ENCODE results near the gene CDK19.

The CDK19 gene

DNA sequence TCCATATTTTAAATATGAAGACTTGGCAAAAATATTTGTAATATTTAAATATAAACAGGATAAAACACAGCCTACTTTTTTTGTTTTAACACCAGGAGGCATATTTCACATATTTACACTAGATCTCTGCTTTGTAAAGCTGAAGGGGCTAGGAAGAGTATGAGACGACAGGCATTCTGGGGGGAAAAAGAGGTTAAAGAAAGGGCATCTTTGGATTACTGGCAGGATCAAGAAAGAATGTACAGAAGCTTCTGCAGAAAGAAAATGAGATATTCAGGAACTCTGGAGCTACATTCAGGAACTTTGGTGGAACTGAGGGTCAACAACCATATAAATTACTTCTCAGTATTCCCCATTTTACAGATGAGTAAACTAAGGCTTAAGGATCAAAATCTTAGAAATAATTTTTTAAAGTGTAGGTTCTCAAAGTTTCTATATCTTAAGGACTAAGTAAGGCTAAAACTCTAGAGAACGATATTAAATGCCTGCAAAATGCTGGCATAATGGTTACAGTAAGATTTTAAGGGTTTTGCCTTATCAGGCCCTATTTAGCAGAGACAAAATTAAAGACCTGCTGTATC is 156.5 kb downstream of the CDK19 start:
- DNase-seq (ENCODE audit: low read depth), result no peak

- no peak for DNase-seq (ENCODE audit: low read depth)
These were observed 158.8 kb downstream of the CDK19 start for GRCh38 chr6:110656492-110656891.

GRCh38 chr6:110655821-110656220 is 159.4 kb downstream of the CDK19 start:
- no peak for DNase-seq (ENCODE audit: low read depth)

- DNase-seq (ENCODE audit: low read depth), result no peak
These were observed 161.0 kb downstream of the CDK19 start for GRCh38 chr6:110654096-110654820.

- DNase-seq (ENCODE audit: low read depth), result no peak
These were observed 161.9 kb downstream of the CDK19 start for GRCh38 chr6:110653381-110653780.

- DNase-seq (ENCODE audit: low read depth), result no peak
These were observed 162.7 kb downstream of the CDK19 start for GRCh38 chr6:110652520-110652919.

GRCh38 chr6:110650755-110651154 is 164.5 kb downstream of the CDK19 start:
- DNase-seq (ENCODE audit: low read depth), result no peak

DNA sequence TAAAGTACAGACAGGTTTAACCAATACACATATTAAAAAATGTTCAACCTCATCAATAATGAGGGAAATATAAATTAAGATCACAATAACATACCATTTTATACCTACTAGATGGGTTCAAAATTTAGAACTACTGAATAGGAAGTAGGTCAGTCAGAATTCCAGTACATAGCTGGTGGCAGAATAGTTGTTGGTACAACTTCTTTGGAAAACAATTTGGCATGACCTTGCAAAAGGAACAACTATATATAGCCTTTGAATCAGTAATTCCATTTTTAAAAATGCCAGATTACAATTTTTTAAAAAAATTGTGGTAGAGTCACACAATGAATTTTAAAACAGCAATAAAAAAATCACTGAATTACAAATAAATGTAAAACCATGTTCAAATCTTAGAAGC is 165.6 kb downstream of the CDK19 start:
- DNase-seq (ENCODE audit: low read depth), result no peak

DNA sequence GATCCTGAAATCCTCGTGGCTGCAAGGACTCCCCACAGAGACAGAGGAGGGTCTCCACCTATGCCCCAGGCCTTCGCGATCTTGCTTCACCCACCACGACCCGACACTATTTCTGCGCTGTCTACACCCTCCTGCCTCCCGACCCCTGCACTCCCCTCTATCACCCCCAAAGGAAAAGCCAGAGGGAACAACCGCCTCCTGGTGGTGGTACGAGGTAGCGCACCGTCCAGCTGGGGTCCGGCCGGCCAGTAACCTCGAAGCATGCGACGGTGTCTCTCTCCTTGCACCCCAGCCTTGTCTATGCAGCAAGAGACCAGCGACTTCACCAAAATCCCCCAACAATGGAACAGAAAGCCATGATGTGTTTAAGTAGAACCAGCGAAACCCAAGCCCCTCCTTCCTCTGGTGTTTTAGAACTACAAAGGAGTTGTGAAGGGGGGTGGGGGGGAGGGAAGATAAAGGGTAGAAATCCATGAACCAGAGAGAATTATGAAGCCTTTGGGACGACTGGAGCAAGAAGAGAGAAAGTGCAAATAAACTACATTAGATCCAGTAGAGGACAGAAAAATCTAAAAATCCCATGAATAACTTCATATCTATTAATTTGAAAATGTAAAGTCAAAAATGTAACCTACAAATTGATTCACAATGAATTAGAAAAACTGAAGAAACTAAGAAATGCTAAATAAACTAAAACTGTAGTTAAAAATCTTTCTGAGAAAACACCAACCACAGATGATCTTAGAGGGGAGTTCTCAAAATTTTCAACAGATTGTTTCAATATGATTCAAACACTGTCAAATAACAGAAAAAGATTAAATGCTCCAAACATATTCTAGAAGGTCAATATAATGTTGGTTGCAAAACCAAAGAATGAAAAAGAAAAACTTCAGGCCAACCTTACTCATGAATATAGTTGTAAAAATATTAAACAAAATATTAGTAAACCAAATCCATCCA is 168.0 kb downstream of the CDK19 start:
- DNase-seq (ENCODE audit: low read depth), result no peak

- no peak for DNase-seq (ENCODE audit: low read depth)
These were observed 168.9 kb downstream of the CDK19 start for GRCh38 chr6:110646419-110646698.

GRCh38 chr6:110645685-110646418 is 169.4 kb downstream of the CDK19 start:
- no peak for DNase-seq (ENCODE audit: low read depth)

DNA sequence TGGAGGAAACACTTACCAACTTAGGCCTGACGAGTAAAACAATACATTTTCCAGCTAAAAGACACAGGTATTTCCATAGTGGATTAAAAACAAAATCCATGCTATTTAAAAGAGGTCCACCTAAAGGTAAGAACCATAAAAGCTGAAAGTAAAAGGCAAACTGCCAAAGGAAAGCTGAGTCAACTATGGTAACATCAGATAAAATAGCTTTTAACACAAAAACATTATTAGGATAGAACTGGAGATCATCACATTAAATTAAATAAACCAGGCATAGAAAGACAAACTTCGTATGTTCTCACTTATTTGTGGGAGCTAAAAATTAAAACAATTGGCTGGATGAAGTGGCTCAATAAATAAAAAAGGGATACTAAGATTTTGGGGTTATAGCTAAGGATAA is 172.1 kb downstream of the CDK19 start:
- DNase-seq (ENCODE audit: low read depth), result no peak

GRCh38 chr6:110642711-110643110 is 172.6 kb downstream of the CDK19 start:
- DNase-seq (ENCODE audit: low read depth), result no peak

- DNase-seq (ENCODE audit: low read depth), result no peak
These were observed 178.5 kb downstream of the CDK19 start for GRCh38 chr6:110636781-110637180.

- DNase-seq (ENCODE audit: low read depth), result no peak
These were observed 180.2 kb downstream of the CDK19 start for GRCh38 chr6:110635096-110635495.

DNA sequence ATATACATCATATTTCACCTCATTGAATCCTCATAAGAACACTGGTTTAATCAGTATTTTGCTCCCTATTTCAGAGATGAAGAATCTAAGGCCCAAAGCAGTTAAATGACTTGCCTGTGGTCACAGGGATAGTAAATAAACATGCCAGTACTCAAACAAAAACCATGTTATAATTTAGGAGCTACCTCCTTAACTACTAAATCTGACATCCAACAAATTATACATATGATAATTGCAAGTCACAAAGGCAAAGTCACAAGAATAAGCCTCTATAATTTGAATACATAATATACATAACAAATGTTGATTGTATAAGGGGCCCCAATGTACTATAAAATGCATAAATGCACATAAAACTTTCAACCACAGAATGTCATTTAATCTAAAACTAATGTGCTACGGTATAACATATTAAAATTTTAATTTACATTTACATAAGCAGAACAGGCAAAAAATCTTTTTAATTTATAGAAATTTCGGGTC is 181.5 kb downstream of the CDK19 start:
- no peak for DNase-seq (ENCODE audit: low read depth)

DNA sequence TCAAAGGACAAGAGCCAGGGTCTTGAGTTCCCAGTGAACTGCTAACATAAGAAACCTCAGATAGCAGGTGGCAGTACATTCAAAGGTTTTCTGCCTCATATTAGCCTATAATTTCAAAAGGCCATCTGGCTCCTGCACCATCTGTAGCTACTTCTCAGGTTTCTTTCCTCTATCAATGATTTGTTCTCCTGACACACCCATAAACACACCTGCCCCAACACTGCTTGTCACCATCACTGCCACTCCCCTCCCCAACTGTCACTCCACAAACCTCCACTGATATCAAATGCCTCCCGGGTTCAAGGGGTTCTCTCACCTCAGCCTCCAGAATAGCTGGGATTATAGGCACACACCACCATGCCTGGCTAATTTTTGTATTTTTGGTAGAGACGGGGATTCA is 186.1 kb downstream of the CDK19 start:
- no peak for DNase-seq (ENCODE audit: low read depth)

DNA sequence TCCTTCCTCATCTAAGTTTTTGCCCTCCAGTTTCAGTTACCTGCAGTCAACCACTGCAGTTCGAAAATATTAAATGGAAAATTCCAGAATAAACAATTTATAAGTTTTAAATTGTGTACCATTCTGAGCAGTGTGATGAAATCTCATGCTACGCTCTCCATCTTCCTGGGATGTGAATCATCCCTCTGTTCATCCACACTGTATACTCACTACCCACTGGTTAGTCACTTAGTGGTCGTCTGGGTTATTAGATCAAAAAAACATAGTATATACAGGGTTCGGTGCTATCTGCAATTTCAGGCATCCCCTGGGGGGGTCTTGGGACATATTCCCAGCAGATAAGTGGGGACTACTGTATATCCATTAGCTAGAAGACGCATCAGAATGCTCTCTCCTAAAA is 186.9 kb downstream of the CDK19 start:
- DNase-seq (ENCODE audit: low read depth), result no peak

GRCh38 chr6:110626442-110626841 is 188.8 kb downstream of the CDK19 start:
- DNase-seq (ENCODE audit: low read depth), result no peak

- DNase-seq (ENCODE audit: low read depth), result no peak
These were observed 189.4 kb downstream of the CDK19 start for GRCh38 chr6:110625883-110626282.

DNA sequence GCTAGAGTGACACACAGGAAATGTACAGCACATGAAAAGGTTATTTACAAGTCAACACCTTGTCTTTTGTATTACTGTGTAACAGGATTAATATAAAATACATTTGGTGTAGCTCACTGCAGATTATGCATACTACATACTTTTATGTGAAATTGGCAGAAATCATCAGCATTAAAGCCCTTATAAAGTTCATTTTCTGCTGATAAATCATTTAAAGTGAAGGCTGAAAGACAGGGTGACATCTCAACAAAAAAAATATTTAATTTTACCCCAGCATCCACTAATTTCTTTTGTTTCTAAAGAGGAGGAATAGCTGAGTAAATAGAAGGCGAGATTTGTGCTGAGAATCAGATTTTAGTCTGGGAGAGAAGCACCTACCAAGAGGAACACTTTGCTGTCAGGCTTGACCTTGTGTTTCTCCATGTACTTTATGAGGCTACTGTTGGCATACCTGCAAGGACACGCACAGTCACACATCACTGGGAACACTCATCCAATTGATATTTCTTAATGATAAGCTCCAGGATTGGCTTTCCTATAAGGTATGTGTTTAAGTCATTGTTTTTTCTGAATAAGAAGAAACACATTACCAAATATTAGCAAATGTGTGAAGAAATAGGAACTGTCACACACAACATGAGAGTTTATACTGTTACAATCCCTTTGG is 192.2 kb downstream of the CDK19 start:
- no peak for DNase-seq (ENCODE audit: low read depth)

- DNase-seq (ENCODE audit: low read depth), result no peak
These were observed 194.2 kb downstream of the CDK19 start for GRCh38 chr6:110621061-110621460.

Data from activated T-cell treated with anti-CD3 and anti-CD28 coated beads for 1 hour (primary cell).